DND-41 (cell line): ENCODE measurements around the gene HOXA3.

Source experiments
- ATAC-seq: fragments of 200-7000 bp; cut with Tn5 transposase; 3 replicates; pipeline ENCODE4 v1.9.1; 2021; ENCODE audit warnings: low read depth; ENCODE audit not compliant: insufficient read depth
- DNase-seq: peaks from one replicate; pipeline ENCODE4 v3.0.0-alpha.2; 2020
- H2AFZ ChIP-seq: 2 replicates; pipeline ENCODE4 v1.6.0; 2012; ENCODE audit warnings: low read depth, low read length
- H3K27ac ChIP-seq: 2 replicates; pipeline ENCODE4 v1.5.1; 2012; ENCODE audit warnings: low read length, inconsistent platforms
- H3K27me3 ChIP-seq: fragments of 200-600 bp; sonication (generic); 2 replicates; pipeline ENCODE4 v1.6.0; 2012; ENCODE audit warnings: low read length, mild to moderate bottlenecking, inconsistent platforms; ENCODE audit not compliant: insufficient read depth, poor library complexity
- H3K36me3 ChIP-seq: 2 replicates; pipeline ENCODE4 v1.5.1; 2012; ENCODE audit warnings: low read length, inconsistent platforms; ENCODE audit not compliant: insufficient read depth
- H3K4me1 ChIP-seq: 2 replicates; pipeline ENCODE4 v1.5.1; 2012; ENCODE audit warnings: mild to moderate bottlenecking, low read length; ENCODE audit not compliant: insufficient read depth
- H3K4me2 ChIP-seq: 2 replicates; pipeline ENCODE4 v1.6.0; 2012; ENCODE audit warnings: mild to moderate bottlenecking, moderate library complexity, low read length, inconsistent platforms; ENCODE audit not compliant: insufficient read depth
- H3K4me3 ChIP-seq, 2 experiments: fragments of 200-600 bp in 1 of 2; shearing (Covaris generic) in 1 of 2; 2 replicates each; pipeline ENCODE4 v1.5.1; 2012 to 2016; ENCODE audit warnings: inconsistent platforms in 2 of 2, low read length in 2 of 2, mild to moderate bottlenecking in 2 of 2, low read depth in 1 of 2, moderate library complexity in 1 of 2
- H3K79me2 ChIP-seq: 2 replicates; pipeline ENCODE4 v1.6.0; 2012; ENCODE audit warnings: low read length, inconsistent platforms; ENCODE audit not compliant: insufficient read depth
- H3K9ac ChIP-seq: 2 replicates; pipeline ENCODE4 v1.6.0; 2012; ENCODE audit warnings: low read depth, mild to moderate bottlenecking, inconsistent platforms, low read length, moderate library complexity
- H3K9me3 ChIP-seq: 2 replicates; pipeline ENCODE4 v1.5.1; 2012; ENCODE audit warnings: low read length, moderate library complexity, mild to moderate bottlenecking, inconsistent platforms; ENCODE audit not compliant: insufficient read depth, severe bottlenecking
- H4K20me1 ChIP-seq: 2 replicates; pipeline ENCODE4 v1.6.0; 2012; ENCODE audit warnings: low read length; ENCODE audit not compliant: insufficient read depth
- CTCF ChIP-seq: IDR thresholded peaks from 2 replicates; pipeline ENCODE4 v1.5.1; 2012; ENCODE audit warnings: borderline replicate concordance, low read length, moderate library complexity, mild to moderate bottlenecking; ENCODE audit not compliant: poor library complexity, severe bottlenecking; ENCODE audit errors: extremely low read depth
- EZH2 ChIP-seq: IDR thresholded peaks from 3 replicates; pipeline ENCODE4 v1.6.1; 2012; ENCODE audit warnings: borderline replicate concordance, low read depth, mild to moderate bottlenecking, moderate library complexity, low read length, inconsistent platforms; ENCODE audit not compliant: severe bottlenecking

The HOXA3 gene

GRCh38 chr7:27184337-27185012 is 32.1 kb upstream of the HOXA3 start:
- Histone ChIP-seq H3K9ac (no peak overlapping the region), H3K27me3 (peaks cover 14% of the 10 kb centered on the region), H3K27ac (no peak overlapping the region), H2AFZ (no peak overlapping the region), H4K20me1 (no peaks in the 10 kb centered on the region), H3K4me1 (peaks cover 18% of the 10 kb centered on the region), H3K79me2 (no peaks in the 10 kb centered on the region), H3K36me3 (no peaks in the 10 kb centered on the region), H3K9me3 (no peaks in the 10 kb centered on the region), H3K4me3 (no peak overlapping the region), H3K4me2 (no peak overlapping the region)
- DNase-seq, result no peak
- ATAC-seq, result no peak
- TF ChIP-seq EZH2 (no peak), CTCF (no peak)

GRCh38 chr7:27183682-27184336 is 31.4 kb upstream of the HOXA3 start:
- Histone ChIP-seq H3K79me2 (no peaks in the 10 kb centered on the region), H3K4me2 (no peak overlapping the region), H2AFZ (no peak overlapping the region), H3K27ac (no peak overlapping the region), H3K27me3 (peaks cover 14% of the 10 kb centered on the region), H3K4me1 (peaks cover 15% of the 10 kb centered on the region), H3K36me3 (no peaks in the 10 kb centered on the region), H4K20me1 (no peaks in the 10 kb centered on the region), H3K9me3 (no peaks in the 10 kb centered on the region), H3K4me3 (no peak overlapping the region), H3K9ac (no peak overlapping the region)
- ATAC-seq, result no peak
- DNase-seq, result no peak
- no peak for TF ChIP-seq EZH2
- TF ChIP-seq CTCF, result no peak

- H4K20me1 ChIP-seq, result no peaks in the 10 kb centered on the region
- no peaks in the 10 kb centered on the region for H3K9me3 ChIP-seq
- H2AFZ ChIP-seq, result no peak overlapping the region
- no peak overlapping the region for H3K27ac ChIP-seq
- H3K27me3 ChIP-seq, result peaks cover 10% of the 10 kb centered on the region
- no peak overlapping the region for H3K4me3 ChIP-seq
- no peak overlapping the region for H3K9ac ChIP-seq
- TF ChIP-seq EZH2 (no peak), CTCF (no peak)
- peaks cover 8% of the 10 kb centered on the region for H3K4me1 ChIP-seq
- DNase-seq (no peak), ATAC-seq (no peak)
- no peaks in the 10 kb centered on the region for H3K36me3 ChIP-seq
- H3K4me2 ChIP-seq, result no peak overlapping the region
- H3K79me2 ChIP-seq, result no peaks in the 10 kb centered on the region
Measured at GRCh38 chr7:27182861-27183681, 30.7 kb upstream of the HOXA3 start.
